HG03354 (cell line): ENCODE data around the gene RMRP.

Experiments used
- ATAC-seq: cut with Tn5 transposase; IDR thresholded peaks from one replicate; pipeline ENCODE4 v1.9.1; 2021; ENCODE audit warnings: mild to moderate bottlenecking; ENCODE audit not compliant: unreplicated experiment, poor library complexity, severe bottlenecking

The RMRP gene

DNA sequence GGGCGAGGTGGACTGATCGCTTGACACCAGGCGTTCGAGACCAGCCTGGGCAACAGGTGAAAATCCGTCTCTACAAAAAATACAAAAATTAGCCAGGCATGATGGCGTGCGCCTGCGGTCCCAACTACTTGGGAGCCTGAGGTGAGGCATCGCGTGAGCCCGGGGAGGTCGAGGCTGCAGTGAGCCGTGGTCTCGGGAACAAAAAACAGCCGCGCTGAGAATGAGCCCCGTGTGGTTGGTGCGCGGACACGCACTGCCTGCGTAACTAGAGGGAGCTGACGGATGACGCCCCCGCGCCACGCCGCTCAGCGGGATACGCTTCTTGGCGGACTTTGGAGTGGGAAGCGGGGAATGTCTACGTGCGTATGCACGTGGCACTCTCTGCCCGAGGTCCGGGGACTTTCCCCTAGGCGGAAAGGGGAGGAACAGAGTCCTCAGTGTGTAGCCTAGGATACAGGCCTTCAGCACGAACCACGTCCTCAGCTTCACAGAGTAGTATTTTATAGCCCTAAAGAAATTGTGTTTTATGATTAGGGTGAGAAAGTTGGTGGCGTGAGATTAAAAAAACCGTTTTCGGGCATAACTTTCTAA lies at the start of gene RMRP:
Gene RMRP (minus strand): TSS at position 474 of the 591 bp plus-strand sequence.
- ATAC-seq, result peak; percentile 86

DNA sequence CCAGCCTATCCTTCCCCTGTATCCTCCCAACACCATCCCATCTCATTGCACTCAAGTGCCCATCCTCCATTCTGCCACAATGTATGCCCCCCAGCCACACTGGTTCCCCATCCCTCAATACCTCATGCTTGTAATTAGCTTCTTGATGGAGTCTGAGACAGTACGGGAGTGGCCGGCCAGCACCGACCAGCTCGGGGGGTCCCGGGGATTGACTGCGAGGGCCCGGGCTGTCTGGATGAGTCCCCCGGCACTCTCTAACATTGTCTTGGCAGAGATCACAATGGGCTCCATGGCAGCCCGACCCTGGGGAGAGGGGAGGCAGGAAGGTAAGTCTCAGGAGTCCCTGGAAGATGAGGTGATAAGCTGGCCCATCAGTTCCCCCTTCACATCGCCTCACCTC lies 49.1 kb upstream of the RMRP start:
- no peak for ATAC-seq

DNA sequence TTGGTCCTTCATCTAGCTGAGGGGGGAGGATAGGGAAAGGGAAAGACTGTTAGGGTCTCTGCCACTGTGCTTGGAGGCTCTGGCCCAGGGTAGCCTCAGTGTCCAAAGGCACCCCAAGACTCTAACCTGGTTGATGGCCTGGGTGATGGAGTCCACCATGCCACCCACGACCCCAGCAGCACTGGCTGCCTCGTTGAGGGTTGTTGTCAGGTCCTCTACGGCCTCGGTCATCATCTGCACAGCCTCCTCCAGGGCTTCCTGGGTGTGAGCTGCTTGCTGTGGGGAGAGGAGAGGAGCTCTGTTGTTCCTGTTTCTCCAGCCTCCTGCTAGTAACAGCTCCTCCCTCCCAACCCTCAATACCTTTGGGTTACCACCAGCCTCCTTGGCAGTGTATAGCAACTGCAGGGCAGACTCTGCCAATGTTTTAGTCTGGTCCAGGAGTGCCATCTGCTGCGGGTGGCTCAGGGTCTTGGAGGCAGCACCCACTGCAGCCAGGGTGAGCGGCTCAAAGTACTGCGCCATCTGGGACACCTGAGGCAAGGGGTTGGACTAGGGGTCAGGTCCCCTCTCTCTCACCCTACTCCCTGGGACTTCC lies 48.1 kb upstream of the RMRP start:
- no peak for ATAC-seq

DNA sequence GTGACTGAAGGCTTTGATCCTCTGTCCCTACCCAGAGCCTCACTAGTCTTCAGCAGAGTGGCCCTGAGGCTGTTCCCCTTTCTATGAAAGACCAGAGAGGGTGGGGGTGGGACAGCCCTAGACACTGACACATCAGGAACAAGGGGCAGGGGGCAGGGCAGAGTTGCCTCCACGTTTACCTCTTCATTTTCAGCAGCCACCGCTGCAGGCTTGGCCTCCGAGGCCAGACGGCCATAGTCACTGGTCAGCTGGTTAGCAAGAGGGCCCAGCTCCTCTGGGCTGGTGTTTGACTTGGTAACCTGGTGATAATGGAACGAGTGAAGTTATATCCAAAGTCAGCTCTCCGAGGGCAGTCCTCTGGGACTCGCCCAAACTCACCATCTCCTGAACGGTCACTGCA lies 47.6 kb upstream of the RMRP start:
- ATAC-seq, result no peak

DNA sequence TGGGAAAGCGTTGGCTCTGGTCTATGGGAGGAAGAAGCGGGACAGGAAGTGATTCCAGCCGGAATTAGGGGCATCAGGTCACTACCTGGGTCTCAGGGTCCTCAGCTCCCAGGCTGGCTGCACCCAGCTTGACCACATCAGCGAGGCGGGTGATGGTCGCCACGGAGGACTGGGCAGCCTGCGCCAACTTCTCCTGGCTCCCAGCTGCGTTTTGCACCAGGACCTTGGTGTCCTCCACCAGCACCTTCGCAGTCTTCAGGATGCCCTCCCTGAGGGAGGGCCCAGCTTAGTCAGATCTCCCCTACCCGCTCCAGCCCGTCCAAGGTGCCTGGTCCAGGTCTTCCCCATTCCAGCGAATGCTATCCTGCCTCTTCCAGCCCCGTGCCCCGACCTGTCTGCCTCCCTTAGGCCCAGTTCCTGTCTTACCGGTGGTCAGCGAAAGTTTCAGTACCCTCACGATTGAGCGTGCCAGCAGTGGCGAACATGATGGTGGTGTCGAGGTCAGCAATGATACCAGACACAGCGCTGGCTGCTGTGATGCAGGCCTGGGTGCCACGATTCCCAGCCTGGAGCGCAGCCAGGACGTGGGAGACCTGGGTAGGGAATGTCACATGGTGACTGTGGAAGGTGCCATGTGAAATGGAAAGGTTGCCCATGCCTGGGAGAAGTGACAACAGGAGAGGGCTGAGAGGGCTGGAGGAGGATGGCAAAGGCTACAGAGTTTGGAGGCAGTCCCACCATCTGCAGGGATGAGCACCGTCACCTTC lies 46.3 kb upstream of the RMRP start:
- ATAC-seq, result no peak

DNA sequence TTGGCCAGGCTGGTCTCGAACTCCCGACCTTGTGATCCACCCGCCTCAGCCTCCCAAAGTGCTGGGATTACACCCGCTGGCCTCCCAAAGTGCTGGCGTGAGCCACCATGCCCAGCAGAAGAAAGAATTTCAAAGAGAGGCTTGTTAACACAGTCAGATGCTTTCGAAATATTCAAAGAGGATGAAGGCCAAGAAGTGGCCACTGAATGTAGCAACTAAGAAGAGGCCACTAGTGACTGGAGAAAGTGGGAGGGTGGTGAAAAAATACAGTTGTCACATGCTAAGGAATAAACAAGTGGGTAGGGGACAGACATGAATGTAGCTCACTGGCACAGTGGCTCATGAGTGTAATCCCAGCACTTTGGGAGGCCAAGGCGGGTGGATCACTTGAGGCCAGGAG lies 44.9 kb upstream of the RMRP start:
- no peak for ATAC-seq

DNA sequence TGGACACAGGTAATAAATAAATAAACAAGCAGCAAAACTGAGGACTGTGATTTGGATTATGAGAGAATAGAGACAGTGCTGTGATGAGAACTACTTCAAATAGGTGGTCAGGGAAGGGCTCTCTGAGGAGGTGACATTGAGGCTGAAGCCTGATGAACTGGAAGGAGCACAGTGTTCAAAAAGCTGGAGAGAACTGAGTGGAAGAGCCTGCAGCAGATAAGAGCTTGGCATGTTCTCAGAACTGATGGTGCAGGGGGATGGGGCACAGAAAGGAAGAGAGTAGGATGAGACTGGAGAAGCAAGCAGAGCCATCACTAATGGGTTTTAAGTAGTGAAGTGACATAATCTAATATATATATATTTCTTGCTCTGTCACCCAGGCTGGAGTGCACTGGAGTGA lies 43.1 kb upstream of the RMRP start:
- ATAC-seq, result no peak

DNA sequence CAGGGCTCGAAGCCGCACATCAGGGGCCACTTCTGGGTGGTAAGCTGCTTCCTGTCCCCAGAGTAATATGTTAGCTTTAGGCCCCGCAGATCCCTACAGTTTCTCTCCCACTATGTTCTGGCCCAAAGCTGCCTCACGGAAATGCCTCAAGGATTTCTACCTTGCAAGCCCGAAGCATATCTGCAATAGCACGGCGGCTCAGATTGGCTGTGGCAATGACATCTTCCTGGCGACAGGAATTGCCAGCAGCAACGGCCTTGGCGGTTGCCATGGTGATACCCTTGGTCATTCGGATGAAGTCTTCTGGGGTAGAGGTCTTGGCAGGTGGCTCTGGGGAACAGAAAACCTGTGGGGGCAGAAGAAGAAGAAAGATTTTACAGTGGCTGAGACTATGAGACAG lies 42.2 kb upstream of the RMRP start:
- ATAC-seq, result no peak

DNA sequence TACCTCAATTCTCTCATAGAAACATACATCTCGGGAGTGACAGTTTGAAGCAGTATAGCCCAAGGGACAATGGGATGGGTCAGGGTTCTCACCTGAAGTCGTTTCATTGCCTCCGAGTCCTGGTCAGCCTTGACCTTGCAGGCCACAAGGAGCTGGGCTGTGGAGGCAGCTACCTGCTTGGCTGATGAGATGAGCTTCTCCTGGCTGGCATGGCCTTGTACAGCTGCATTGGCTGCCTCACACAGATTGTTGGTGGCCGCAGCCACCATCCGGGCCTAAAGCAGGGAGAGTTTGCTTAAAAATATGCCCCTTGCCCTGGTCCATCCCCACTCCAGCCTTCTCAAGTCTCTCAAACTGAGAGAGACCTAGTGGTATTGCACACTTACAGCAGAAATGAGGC lies 40.4 kb upstream of the RMRP start:
- no peak for ATAC-seq

DNA sequence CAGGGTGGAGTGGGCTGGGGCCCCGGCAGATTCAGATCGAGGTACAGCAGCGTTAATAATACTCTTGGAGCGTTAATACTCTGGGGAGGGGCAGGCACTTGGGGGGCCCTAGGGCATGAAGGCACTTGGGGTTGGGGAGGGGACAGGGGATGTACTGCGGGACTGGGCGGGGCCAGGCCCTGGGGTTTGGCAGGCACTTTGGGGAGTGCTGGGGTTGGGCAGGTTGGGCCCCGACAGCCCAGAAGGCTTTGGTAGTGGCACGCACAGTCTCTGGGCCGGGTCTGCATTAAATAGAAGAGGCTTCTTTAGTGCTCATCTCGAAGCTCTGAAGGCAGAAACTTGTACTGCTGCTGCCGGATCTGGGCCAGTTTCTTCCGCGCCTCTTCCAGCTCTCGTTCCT lies 39.7 kb upstream of the RMRP start:
- no peak for ATAC-seq

DNA sequence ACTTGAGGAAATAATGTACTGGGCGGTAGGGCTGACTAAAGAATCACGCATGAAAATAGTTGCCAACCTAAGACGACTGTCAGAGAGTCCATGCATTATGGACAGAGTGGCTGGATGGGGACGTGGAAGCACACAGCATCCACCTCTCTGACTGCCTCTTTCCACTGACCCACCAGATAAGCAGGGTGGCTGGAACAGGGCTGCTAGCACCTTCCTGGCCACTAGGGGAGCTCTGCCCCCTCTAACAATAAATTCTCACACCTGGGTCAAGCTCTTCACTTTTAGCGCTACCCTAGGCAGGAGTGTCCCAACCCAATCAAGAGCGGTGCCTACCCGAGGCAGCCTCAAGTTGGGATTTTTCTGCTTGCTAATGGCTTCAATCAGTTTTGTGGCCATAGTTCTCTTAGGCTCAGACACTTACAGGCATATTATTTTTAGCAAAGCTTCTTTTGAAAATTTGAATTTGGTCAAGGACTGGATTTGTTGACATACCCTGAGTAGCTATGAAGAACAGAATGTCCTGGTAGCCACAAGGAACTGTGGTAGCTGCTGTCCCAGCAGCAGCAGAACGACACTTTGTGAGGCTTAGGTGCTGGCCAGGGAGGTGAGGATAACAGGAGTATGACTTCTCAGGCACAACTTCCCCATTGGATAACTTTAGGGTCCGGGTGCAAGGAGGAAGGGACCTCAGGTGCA lies 38.8 kb upstream of the RMRP start:
- ATAC-seq, result peak; percentile 79

DNA sequence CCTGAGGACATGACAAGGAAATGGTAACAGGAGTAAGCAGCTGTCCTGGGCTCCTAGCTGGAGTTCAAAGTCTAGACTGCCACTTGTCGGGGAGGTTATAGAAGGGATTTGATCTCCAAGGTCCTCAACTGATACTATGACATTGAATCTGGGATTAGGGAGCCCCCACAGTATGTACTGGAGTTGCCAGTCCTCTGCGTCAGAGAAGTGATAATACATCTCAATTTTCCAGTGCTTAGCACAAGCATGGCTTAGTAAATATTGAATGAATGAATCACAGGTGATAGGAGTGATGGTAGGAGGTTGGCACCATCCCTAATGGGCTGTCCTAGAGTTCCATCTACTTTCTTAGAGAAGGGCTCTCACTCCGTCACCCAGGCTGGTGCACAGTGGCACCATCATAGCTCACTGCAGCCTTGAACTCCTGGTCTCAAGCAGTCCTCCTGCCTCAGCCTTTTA lies 38.2 kb upstream of the RMRP start:
- ATAC-seq, result no peak

DNA sequence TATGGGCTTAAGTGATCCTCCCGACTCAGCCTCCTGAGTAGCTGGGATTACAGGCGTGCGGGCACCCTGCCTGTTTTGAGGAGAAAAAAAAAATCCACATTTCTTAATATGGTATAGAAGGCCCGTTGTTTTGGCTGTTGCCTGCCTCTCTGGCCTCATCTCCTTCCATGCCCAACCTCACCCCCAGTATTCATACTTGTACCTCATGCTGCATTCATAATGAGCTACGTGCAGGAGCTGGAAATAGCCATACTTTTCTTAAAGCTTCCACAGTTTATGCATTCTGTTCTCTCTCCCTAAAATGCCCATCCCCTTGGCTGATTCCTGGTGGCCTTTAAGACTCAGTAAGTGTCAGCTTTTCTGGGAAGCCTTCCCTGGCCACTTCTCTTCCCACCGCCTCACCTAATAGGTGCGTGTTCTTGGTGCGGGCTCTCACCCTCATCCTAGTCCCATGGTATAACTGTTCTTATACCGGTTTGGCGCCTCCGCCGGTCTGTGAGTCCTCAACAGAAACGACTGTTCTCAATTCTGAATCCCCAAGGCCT lies 34.0 kb upstream of the RMRP start:
- ATAC-seq, result no peak

DNA sequence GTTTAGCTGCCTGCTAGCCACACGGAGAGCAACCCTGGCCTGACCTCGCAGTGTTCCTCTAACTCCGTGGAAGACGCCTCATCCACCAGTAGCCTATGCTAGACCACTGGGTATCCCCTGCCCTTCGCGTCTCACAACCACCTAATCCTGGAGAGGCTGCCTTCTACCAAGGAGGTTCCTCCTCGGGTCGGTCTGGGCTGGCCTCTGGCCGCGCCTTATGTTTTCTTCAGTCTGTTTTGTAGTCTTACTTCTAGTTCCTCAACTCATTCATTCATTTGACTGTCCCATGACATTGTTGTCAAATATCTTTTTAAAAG lies 33.5 kb upstream of the RMRP start:
- ATAC-seq, result no peak

DNA sequence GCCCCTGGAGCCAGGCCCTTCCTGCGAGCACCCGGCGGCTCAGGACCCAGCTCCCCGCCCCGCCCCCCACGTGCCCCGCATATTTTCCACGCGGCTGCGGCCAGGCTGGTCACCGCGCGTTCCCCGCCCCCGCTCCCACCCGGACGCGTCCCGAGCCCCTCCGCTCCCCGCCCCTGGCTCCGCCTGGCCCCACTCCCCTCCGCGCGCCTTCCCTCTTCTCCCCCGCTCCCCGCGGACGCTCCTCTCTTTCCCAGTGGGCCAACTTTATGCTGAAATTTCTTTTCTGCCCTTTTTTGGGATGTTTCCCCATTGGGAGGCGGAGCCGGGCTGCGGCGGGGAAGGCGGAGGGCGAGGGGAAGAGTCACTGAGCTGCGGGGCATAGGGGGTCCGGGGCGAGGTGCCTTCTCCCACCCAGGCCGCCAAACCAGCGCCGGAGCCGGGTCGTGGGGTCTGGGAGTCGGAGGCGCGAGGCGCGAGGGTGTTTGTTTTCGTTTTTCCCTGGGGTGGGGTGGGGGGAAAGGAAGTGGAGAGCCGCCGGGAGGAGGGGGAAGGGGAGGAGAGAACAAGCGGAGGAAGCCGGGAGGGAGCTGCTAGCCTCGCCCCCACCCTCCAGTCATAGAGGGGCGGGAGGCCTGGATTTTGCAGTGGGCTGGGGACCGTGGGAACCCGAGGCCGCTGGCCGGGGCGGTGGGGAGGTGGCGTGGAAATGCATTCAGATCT lies 33.0 kb upstream of the RMRP start:
- ATAC-seq, result no peak

DNA sequence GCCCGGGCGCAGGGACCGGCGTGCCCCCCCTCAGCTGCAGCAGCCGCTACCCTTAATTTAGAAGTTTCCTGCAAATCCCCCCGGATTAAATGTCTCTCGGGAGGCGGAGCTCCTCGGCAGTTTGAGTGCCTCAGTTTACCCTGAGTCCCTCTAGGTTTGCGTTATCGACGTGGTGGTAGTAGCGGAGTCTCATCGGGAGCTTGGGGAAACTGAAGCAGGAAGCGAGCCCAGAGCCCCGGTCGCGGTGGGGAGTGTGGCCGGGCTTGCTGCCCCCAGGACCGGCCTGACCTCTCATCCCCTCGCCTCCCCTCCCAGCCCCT lies 32.4 kb upstream of the RMRP start:
- ATAC-seq, result no peak

DNA sequence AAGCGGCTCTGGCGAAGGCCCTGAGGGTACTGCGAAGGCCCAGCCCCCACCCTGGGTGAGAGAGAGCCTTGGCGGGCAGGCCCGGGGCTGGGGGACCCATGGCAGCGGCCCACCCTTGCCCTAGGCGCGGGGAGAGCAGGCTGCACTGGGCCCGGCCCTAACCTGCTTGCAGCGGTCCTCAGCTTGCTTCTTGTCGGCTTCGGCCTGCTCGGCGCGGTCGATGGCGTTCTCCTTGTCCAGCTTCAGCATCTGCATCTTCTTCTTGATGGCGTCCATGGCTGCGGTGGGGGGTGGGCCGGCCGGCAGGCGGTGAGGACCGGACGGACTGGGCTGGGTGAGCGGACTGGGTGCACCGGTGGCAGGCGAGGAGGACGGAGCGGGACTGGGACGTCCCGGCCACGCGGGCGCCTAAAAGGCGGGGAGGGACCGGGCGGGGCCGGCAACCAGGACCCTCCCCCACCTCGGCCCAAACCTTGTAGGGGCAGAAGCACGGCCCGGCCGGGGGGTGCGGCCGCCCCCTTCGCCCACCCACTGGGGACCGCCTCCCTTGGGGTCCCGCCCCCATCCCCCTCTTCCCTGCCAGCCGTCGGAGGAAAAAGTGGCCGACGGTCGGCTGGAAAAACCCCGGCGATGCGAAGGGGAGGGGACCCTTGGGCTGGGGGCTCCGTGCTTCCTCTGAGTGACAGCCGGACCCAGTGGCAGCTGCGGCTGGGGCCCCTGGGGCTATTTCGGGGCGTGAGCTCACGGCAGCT lies 31.9 kb upstream of the RMRP start, which contains the start of gene TPM2:
Gene TPM2 (minus strand): TSS at position 384 of the 752 bp plus-strand sequence. CDS start 108 bp downstream, at position 276.
- no peak for ATAC-seq

DNA sequence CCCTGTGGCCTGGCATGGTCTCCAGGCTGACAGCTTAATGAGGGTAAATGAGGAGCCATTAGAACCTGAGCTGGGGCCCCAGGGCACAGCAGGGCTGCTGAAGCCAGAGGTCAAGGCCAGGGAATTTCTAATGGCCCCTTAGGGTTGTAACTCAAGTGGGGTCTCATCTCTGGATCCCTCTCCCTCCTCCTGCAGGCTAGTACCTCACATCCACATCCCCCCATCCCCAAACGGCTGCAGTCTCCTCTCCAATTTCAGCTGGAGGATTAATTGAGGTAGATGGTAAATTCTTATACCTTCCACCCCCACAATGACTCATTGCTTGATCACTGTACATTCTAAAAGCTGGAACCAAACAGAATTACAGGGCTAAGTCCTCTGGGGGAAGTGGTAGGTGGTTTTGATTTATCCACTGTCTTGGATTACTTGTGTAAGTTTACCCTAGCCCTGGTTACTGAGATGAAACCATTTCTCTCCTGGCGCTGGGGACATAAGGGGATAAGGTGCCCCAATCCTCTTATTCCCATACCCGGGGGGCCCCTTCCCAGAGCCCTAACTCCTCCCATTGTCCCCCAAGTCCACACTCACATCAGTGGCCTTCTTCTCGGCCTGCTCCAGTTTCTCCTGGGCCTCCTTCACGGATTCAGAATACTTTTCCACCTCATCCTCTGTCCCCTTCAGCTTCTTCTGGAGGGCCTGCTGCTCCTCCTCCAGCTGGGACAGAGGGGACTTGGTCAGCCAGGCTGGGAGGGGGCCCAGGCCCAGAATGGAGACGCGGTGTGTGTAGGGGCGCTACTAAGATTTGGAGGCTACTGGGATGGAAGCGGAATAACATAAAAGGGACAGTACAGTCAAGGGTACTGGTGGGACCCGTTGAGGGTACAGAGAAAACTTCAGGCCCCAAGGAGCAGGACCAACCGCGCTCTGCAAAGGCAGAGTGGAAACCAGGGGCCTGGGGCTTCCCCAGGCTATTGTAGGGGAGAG lies 31.0 kb upstream of the RMRP start:
- no peak for ATAC-seq
